Measurements from ENCODE around the gene SPEF1.
A peak's percentile ranks its signal among the peaks of the same experiment; 100 is the strongest.

Gene SPEF1

GRCh38 chr20:3748073-3748472, 33.2 kb downstream of the SPEF1 start:
- Histone ChIP-seq H3K4me1 (peaks cover 6% of the 10 kb centered on the region), H3K36me3 (replicated peaks) (no peaks in the 10 kb centered on the region), H3K4me3 (no peak overlapping the region), H3K27me3 (ENCODE audit: low read depth) (no peaks in the 10 kb centered on the region), H3K9me3 (peaks cover 3% of the 10 kb centered on the region; the same call in 1 of the 2 replicates)
- DNase-seq (ENCODE audit: low spot score in 2 of 2) = no peak
- in situ Hi-C loops (cut with MboI; ENCODE audit: low sequenced_read_pairs) = no loop called here

GRCh38 chr20:3747471-3747870, 33.8 kb downstream of the SPEF1 start:
- DNase-seq (ENCODE audit: low spot score in 2 of 2) = no peak
- H3K4me3 ChIP-seq = no peak overlapping the region
- H3K4me1 ChIP-seq = peaks cover 6% of the 10 kb centered on the region
- in situ Hi-C loops (cut with MboI; ENCODE audit: low sequenced_read_pairs) = no loop called here
- peaks cover 3% of the 10 kb centered on the region; the same call in 1 of the 2 replicates for H3K9me3 ChIP-seq
- H3K27me3 ChIP-seq (ENCODE audit: low read depth) = no peaks in the 10 kb centered on the region
- H3K36me3 ChIP-seq (replicated peaks) = no peaks in the 10 kb centered on the region

GRCh38 chr20:3745686-3746173, 35.5 kb downstream of the SPEF1 start:
- no peaks in the 10 kb centered on the region for H3K36me3 ChIP-seq (replicated peaks)
- peaks cover 6% of the 10 kb centered on the region for H3K4me1 ChIP-seq
- DNase-seq (ENCODE audit: low spot score in 2 of 2) = no peak
- no peak overlapping the region for H3K4me3 ChIP-seq
- peaks cover 3% of the 10 kb centered on the region; the same call in 1 of the 2 replicates for H3K9me3 ChIP-seq
- in situ Hi-C loops (cut with MboI; ENCODE audit: low sequenced_read_pairs) = no loop called here
- H3K27me3 ChIP-seq (ENCODE audit: low read depth) = no peaks in the 10 kb centered on the region

GRCh38 chr20:3744806-3745685, 36.2 kb downstream of the SPEF1 start:
- peak; percentile 80 to 97 for DNase-seq (ENCODE audit: low spot score in 2 of 2)
- Histone ChIP-seq H3K36me3 (replicated peaks) (no peaks in the 10 kb centered on the region), H3K4me1 (peaks cover 6% of the 10 kb centered on the region), H3K9me3 (peaks cover 3% of the 10 kb centered on the region; the same call in 1 of the 2 replicates), H3K4me3 (peak overlapping the region; percentile 36), H3K27me3 (ENCODE audit: low read depth) (no peaks in the 10 kb centered on the region)
- in situ Hi-C loops (cut with MboI; ENCODE audit: low sequenced_read_pairs) = no loop called here

- Histone ChIP-seq H3K27me3 (ENCODE audit: low read depth) (no peaks in the 10 kb centered on the region), H3K9me3 (peaks cover 3% of the 10 kb centered on the region; the same call in 1 of the 2 replicates), H3K4me3 (no peak overlapping the region), H3K36me3 (replicated peaks) (no peaks in the 10 kb centered on the region), H3K4me1 (peaks cover 6% of the 10 kb centered on the region)
- DNase-seq (ENCODE audit: low spot score in 2 of 2) = no peak
- in situ Hi-C loops (cut with MboI; ENCODE audit: low sequenced_read_pairs) = no loop called here
These were observed 37.2 kb downstream of the SPEF1 start for GRCh38 chr20:3744037-3744436.

GRCh38 chr20:3743251-3743650, 38.0 kb downstream of the SPEF1 start:
- Histone ChIP-seq H3K9me3 (peaks cover 3% of the 10 kb centered on the region; the same call in 1 of the 2 replicates), H3K4me3 (no peak overlapping the region), H3K4me1 (peaks cover 6% of the 10 kb centered on the region), H3K27me3 (ENCODE audit: low read depth) (no peaks in the 10 kb centered on the region), H3K36me3 (replicated peaks) (no peaks in the 10 kb centered on the region)
- in situ Hi-C loops (cut with MboI; ENCODE audit: low sequenced_read_pairs) = no loop called here
- DNase-seq (ENCODE audit: low spot score in 2 of 2) = no peak

- peaks cover 6% of the 10 kb centered on the region for H3K4me1 ChIP-seq
- H3K27me3 ChIP-seq (ENCODE audit: low read depth) = no peaks in the 10 kb centered on the region
- H3K9me3 ChIP-seq = peaks cover 3% of the 10 kb centered on the region; the same call in 1 of the 2 replicates
- in situ Hi-C loops (cut with MboI; ENCODE audit: low sequenced_read_pairs) = no loop called here
- H3K4me3 ChIP-seq = no peak overlapping the region
- no peak for DNase-seq (ENCODE audit: low spot score in 2 of 2)
- no peaks in the 10 kb centered on the region for H3K36me3 ChIP-seq (replicated peaks)
These were observed 39.3 kb downstream of the SPEF1 start for GRCh38 chr20:3741836-3742458.

GRCh38 chr20:3740615-3741301, 40.5 kb downstream of the SPEF1 start:
- H3K4me1 ChIP-seq = peaks cover 6% of the 10 kb centered on the region
- H3K36me3 ChIP-seq (replicated peaks) = no peaks in the 10 kb centered on the region
- no peaks in the 10 kb centered on the region for H3K27me3 ChIP-seq (ENCODE audit: low read depth)
- no peak for DNase-seq (ENCODE audit: low spot score in 2 of 2)
- no peak overlapping the region for H3K4me3 ChIP-seq
- peaks cover 3% of the 10 kb centered on the region; the same call in 1 of the 2 replicates for H3K9me3 ChIP-seq
- in situ Hi-C loops (cut with MboI; ENCODE audit: low sequenced_read_pairs) = no loop called here

GRCh38 chr20:3739926-3740451, 41.3 kb downstream of the SPEF1 start:
- in situ Hi-C loops (cut with MboI; ENCODE audit: low sequenced_read_pairs) = no loop called here
- Histone ChIP-seq H3K9me3 (peaks cover 3% of the 10 kb centered on the region; the same call in 1 of the 2 replicates), H3K36me3 (replicated peaks) (no peaks in the 10 kb centered on the region), H3K27me3 (ENCODE audit: low read depth) (no peaks in the 10 kb centered on the region), H3K4me3 (no peak overlapping the region), H3K4me1 (peaks cover 6% of the 10 kb centered on the region)
- no peak for DNase-seq (ENCODE audit: low spot score in 2 of 2)

GRCh38 chr20:3739054-3739925, 42.0 kb downstream of the SPEF1 start:
- Histone ChIP-seq H3K9me3 (no peaks in the 10 kb centered on the region), H3K36me3 (replicated peaks) (no peaks in the 10 kb centered on the region), H3K27me3 (ENCODE audit: low read depth) (no peaks in the 10 kb centered on the region), H3K4me3 (no peak overlapping the region), H3K4me1 (no peaks in the 10 kb centered on the region; the same call in 1 of the 2 replicates)
- in situ Hi-C loops (cut with MboI; ENCODE audit: low sequenced_read_pairs) = no loop called here
- DNase-seq (ENCODE audit: low spot score in 2 of 2) = no peak

- no peaks in the 10 kb centered on the region for H3K27me3 ChIP-seq (ENCODE audit: low read depth)
- in situ Hi-C loops (cut with MboI; ENCODE audit: low sequenced_read_pairs) = no loop called here
- no peak overlapping the region for H3K4me3 ChIP-seq
- no peaks in the 10 kb centered on the region for H3K4me1 ChIP-seq
- DNase-seq (ENCODE audit: low spot score in 2 of 2) = no peak
- H3K36me3 ChIP-seq (replicated peaks) = no peaks in the 10 kb centered on the region
- H3K9me3 ChIP-seq = no peaks in the 10 kb centered on the region
These were observed 42.9 kb downstream of the SPEF1 start for GRCh38 chr20:3738111-3739053.

GRCh38 chr20:3735768-3736167, 45.5 kb downstream of the SPEF1 start:
- H3K4me1 ChIP-seq = peaks cover 2% of the 10 kb centered on the region; the same call in 1 of the 2 replicates
- H3K27me3 ChIP-seq (ENCODE audit: low read depth) = no peaks in the 10 kb centered on the region
- H3K36me3 ChIP-seq (replicated peaks) = no peaks in the 10 kb centered on the region
- in situ Hi-C loops (cut with MboI; ENCODE audit: low sequenced_read_pairs) = no loop called here
- H3K9me3 ChIP-seq = no peaks in the 10 kb centered on the region
- DNase-seq (ENCODE audit: low spot score in 2 of 2) = no peak
- no peak overlapping the region for H3K4me3 ChIP-seq

Measured in HAP-1 (cell line).